Measurements from ENCODE around the gene NPC1L1.

The NPC1L1 gene

GRCh38 chr7:44469461-44470134 lies 71.5 kb downstream of the NPC1L1 start:
- no peak for DNase-seq

GRCh38 chr7:44467217-44467548 lies 73.9 kb downstream of the NPC1L1 start:
- no peak for DNase-seq

- DNase-seq: no peak
Measured at GRCh38 chr7:44466300-44467216, 74.6 kb downstream of the NPC1L1 start.

GRCh38 chr7:44465490-44465889 lies 75.6 kb downstream of the NPC1L1 start:
- no peak for DNase-seq

GRCh38 chr7:44463169-44463808 lies 77.8 kb downstream of the NPC1L1 start:
- DNase-seq: no peak

Data from SHP77 (cell line).